Stomach (tissue), 4 donors: ENCODE measurements around the gene HOXC4.

ENCODE experiments used
- EP300 ChIP-seq: sonication (generic); formaldehyde crosslinking; IDR thresholded peaks from one replicate; pipeline ENCODE4 v1.6.1; 2017; ENCODE audit warnings: antibody characterized with exemption
- POLR2A ChIP-seq, 4 donors: fragments of 450-650 bp; IDR thresholded peaks; one replicate each; pipeline ENCODE4 v1.6.1; 2016; ENCODE audit warnings: antibody characterized with exemption in 4 of 4, control low read depth in 2 of 4, mild to moderate bottlenecking in 1 of 4, moderate library complexity in 1 of 4
- POLR2AphosphoS5 ChIP-seq, 3 donors: sonication (generic); formaldehyde crosslinking; IDR thresholded peaks; one replicate each; pipeline ENCODE4 v1.6.1; 2016; ENCODE audit warnings: antibody characterized with exemption in 3 of 3
- TF ChIP-seq, protein P1 (sequence below), 7 experiments: fragments of 450-650 bp in 4 of 7; fragments of 200-600 bp in 3 of 7; sonication (generic) in 3 of 7; IDR thresholded peaks; one replicate each; pipeline ENCODE4 v1.5.1; 2016 to 2019; ENCODE audit warnings: antibody characterized with exemption in 7 of 7, control low read depth in 2 of 7, mild to moderate bottlenecking in 1 of 7

- TF ChIP-seq, protein P1, sequence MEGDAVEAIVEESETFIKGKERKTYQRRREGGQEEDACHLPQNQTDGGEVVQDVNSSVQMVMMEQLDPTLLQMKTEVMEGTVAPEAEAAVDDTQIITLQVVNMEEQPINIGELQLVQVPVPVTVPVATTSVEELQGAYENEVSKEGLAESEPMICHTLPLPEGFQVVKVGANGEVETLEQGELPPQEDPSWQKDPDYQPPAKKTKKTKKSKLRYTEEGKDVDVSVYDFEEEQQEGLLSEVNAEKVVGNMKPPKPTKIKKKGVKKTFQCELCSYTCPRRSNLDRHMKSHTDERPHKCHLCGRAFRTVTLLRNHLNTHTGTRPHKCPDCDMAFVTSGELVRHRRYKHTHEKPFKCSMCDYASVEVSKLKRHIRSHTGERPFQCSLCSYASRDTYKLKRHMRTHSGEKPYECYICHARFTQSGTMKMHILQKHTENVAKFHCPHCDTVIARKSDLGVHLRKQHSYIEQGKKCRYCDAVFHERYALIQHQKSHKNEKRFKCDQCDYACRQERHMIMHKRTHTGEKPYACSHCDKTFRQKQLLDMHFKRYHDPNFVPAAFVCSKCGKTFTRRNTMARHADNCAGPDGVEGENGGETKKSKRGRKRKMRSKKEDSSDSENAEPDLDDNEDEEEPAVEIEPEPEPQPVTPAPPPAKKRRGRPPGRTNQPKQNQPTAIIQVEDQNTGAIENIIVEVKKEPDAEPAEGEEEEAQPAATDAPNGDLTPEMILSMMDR (IDR thresholded peaks at IDR 0.05): no peak
- TF ChIP-seq POLR2A (IDR thresholded peaks at IDR 0.05) (no peak), POLR2AphosphoS5 (IDR thresholded peaks at IDR 0.05) (no peak), EP300 (no peak)
Observed at GRCh38 chr12:54011665-54012532, 41.7 kb upstream of the HOXC4 start.
